ENCODE results near the gene CCR9. TPM values are rescaled to one million over a fixed set of nuclear protein-coding genes. Genes with fewer than 3 reads are reported as not detected.

Gene CCR9
- polyA plus RNA-seq, 3 donors, result not detected

- Histone ChIP-seq H3K9ac (ENCODE audit: insufficient read depth, low read length, poor library complexity, severe bottlenecking) (no peak overlapping the region), H2AFZ (ENCODE audit: insufficient read depth, low read depth, low read length, poor library complexity, severe bottlenecking) (no peak overlapping the region), H4K20me1 (ENCODE audit: insufficient read depth, low read length) (no peaks in the 10 kb centered on the region), H3K9me3 (replicated peaks in 1 of 2; ENCODE audit: control insufficient read depth in 1 of 2, insufficient read depth in 1 of 2, low read length in 2 of 2) (no peaks in the 10 kb centered on the region), H3K27me3 (ENCODE audit: control insufficient read depth in 2 of 2, insufficient read depth in 2 of 2, low read length in 2 of 2) (no peaks in the 10 kb centered on the region), H3K36me3 (replicated peaks in 1 of 2; ENCODE audit: control insufficient read depth in 1 of 2, insufficient read depth in 2 of 2, low read length in 2 of 2) (peaks cover 59 to 89% of the 10 kb centered on the region in 2 donors), H3K4me2 (replicated peaks; ENCODE audit: extremely low read depth, low read length, poor library complexity, severe bottlenecking) (no peak overlapping the region), H3K79me2 (ENCODE audit: insufficient read depth, low read length) (no peaks in the 10 kb centered on the region), H3K27ac (ENCODE audit: low read depth in 1 of 2, low read length in 2 of 2) (no peak overlapping the region), H3K4me3 (replicated peaks in 1 of 3; ENCODE audit: low read depth in 2 of 3, low read length in 3 of 3) (no peak overlapping the region), H3K4me1 (ENCODE audit: control insufficient read depth in 1 of 2, insufficient read depth in 2 of 2, low read length in 2 of 2) (no peaks in the 10 kb centered on the region)
- intact Hi-C loops (cut with micrococcal nuclease), result no loop called here
- no peak overlapping the region for H3K4me3 Mint-ChIP-seq
- peaks cover 72 to 84% of the 10 kb centered on the region in 2 donors for H3K36me3 Mint-ChIP-seq
- peaks cover 0 to 1% (median 0%) of the 10 kb centered on the region in 3 donors for H3K27me3 Mint-ChIP-seq (ENCODE audit: low read depth in 3 of 3)
- no peaks in the 10 kb centered on the region for H3K4me1 Mint-ChIP-seq
- H3K9me3 Mint-ChIP-seq, result no peaks in the 10 kb centered on the region
- H3K27ac Mint-ChIP-seq, result peak overlapping the region in 1 of 7 donors; percentile 15
- DNase-seq, result no peak
- no peak for TF ChIP-seq CTCF (IDR thresholded peaks at IDR 0.05)
- 97% methylated on average over 12 of the region's 14 CpGs for WGBS (ENCODE audit: insufficient coverage)
Measured at GRCh38 chr3:45921158-45922038, 35.1 kb downstream of the CCR9 start.

- H3K4me1 Mint-ChIP-seq, result no peaks in the 10 kb centered on the region
- peaks cover 0 to 1% (median 0%) of the 10 kb centered on the region in 3 donors for H3K27me3 Mint-ChIP-seq (ENCODE audit: low read depth in 3 of 3)
- WGBS (ENCODE audit: insufficient coverage), result 100% methylated on average over 3 of the region's 3 CpGs
- H3K9ac ChIP-seq (ENCODE audit: insufficient read depth, low read length, poor library complexity, severe bottlenecking), result no peak overlapping the region
- intact Hi-C loops (cut with micrococcal nuclease), result no loop called here
- no peak overlapping the region for H3K27ac ChIP-seq (ENCODE audit: low read depth in 1 of 2, low read length in 2 of 2)
- H3K4me2 ChIP-seq (replicated peaks; ENCODE audit: extremely low read depth, low read length, poor library complexity, severe bottlenecking), result no peak overlapping the region
- no peaks in the 10 kb centered on the region for H3K27me3 ChIP-seq (ENCODE audit: control insufficient read depth in 2 of 2, insufficient read depth in 2 of 2, low read length in 2 of 2)
- H3K4me1 ChIP-seq (ENCODE audit: control insufficient read depth in 1 of 2, insufficient read depth in 2 of 2, low read length in 2 of 2), result no peaks in the 10 kb centered on the region
- no peaks in the 10 kb centered on the region for H3K9me3 Mint-ChIP-seq
- no peak overlapping the region for H2AFZ ChIP-seq (ENCODE audit: insufficient read depth, low read depth, low read length, poor library complexity, severe bottlenecking)
- H3K4me3 Mint-ChIP-seq, result no peak overlapping the region
- DNase-seq, result no peak
- H3K9me3 ChIP-seq (replicated peaks in 1 of 2; ENCODE audit: control insufficient read depth in 1 of 2, insufficient read depth in 1 of 2, low read length in 2 of 2), result no peaks in the 10 kb centered on the region
- H4K20me1 ChIP-seq (ENCODE audit: insufficient read depth, low read length), result no peaks in the 10 kb centered on the region
- no peak for TF ChIP-seq CTCF (IDR thresholded peaks at IDR 0.05)
- H3K27ac Mint-ChIP-seq, result no peak overlapping the region
- no peaks in the 10 kb centered on the region for H3K79me2 ChIP-seq (ENCODE audit: insufficient read depth, low read length)
- no peak overlapping the region for H3K4me3 ChIP-seq (replicated peaks in 1 of 3; ENCODE audit: low read depth in 2 of 3, low read length in 3 of 3)
- H3K36me3 ChIP-seq (replicated peaks in 1 of 2; ENCODE audit: control insufficient read depth in 1 of 2, insufficient read depth in 2 of 2, low read length in 2 of 2), result peaks cover 59 to 95% of the 10 kb centered on the region in 2 donors
- H3K36me3 Mint-ChIP-seq, result peaks cover 76 to 90% of the 10 kb centered on the region in 2 donors
Measured at GRCh38 chr3:45922039-45922326, 35.6 kb downstream of the CCR9 start.

Data from CD14-positive monocyte (primary cell).